Activated CD4-positive, alpha-beta T cell treated with anti-CD3 and anti-CD28 coated beads, Interleukin-2, amount 50 U/mL, for 48 hours (primary cell): ENCODE results near the gene CCDC88C.

Experiments used
- DNase-seq, 2 experiments: peaks; one replicate each; pipeline ENCODE4 v3.0.0-alpha.2; 2020

Gene CCDC88C

DNA sequence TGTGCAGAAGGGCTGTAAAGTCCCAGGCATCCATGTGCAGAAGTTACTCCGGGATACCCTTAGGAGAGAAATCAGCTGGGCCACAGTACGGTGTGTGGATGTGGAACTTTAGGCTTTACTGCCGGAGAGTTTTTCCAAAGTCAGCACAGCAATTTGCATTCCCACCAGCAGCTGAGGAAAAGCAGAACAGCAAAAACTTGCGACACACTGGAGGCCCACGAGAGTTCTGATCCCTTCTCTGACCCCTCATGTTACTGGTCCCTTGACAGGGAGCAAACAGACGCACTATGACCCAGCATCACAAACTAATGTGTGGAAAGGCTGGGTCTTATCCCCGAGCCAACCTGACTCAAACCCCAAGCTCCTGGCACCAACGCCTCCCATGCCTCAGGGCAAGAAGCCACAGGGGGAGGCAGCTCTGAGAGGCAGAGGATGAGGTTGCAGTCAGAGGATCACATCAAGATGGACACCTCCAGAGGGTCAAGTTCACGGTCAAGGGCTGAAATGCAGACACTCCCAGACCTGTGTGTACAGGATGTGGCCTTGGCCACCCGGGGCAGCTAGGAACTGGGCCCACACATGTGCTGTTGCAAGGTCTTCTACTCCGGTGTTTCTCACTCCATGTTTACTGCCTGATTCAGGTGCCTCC, 38.6 kb downstream of the CCDC88C start:
- no peak for DNase-seq

DNA sequence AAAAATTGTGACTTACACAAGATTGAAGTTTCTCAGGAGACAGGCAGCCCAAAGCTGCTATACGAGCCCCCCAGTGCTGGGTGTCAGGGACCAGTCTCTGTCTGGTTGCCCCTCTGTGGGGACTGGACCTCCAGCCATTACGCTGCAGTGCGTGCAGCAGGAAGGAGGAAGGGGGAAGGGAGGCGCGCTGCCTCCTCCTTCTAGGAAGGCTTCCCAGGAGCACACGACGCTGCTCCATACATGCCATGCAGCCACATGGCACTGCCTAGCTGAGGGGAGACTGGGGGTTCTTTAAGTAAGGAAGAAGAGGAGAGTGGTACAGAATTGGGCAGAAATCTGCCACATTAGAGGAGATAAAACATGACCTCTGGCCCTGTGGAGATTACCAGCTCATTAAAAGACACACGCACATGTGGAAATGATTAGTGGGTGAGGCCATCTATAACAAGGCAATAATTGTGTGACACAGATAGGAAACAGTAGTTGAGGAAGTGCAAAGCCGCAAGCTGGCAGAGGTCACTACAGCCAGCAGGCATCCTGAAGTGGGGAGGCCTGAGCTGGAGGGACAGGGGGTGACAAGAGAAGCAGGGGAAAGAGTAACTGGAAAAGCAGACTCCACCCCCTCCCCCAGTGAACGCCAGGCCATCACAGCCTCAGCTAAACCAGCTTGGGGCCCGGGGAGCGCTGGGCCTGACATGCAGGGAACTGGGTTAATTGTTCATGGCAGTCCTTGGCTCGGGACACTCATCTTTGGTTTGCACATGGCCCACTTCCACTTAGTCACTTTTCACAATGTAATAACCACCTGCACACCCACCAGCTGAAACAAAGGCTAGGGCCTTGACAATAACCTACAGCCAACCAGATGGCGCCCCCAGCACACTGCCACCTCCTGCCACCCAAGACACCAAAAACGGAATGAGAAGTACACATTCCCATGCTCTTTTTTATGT, 39.6 kb downstream of the CCDC88C start:
- peak; percentile 63 to 66 for DNase-seq

DNA sequence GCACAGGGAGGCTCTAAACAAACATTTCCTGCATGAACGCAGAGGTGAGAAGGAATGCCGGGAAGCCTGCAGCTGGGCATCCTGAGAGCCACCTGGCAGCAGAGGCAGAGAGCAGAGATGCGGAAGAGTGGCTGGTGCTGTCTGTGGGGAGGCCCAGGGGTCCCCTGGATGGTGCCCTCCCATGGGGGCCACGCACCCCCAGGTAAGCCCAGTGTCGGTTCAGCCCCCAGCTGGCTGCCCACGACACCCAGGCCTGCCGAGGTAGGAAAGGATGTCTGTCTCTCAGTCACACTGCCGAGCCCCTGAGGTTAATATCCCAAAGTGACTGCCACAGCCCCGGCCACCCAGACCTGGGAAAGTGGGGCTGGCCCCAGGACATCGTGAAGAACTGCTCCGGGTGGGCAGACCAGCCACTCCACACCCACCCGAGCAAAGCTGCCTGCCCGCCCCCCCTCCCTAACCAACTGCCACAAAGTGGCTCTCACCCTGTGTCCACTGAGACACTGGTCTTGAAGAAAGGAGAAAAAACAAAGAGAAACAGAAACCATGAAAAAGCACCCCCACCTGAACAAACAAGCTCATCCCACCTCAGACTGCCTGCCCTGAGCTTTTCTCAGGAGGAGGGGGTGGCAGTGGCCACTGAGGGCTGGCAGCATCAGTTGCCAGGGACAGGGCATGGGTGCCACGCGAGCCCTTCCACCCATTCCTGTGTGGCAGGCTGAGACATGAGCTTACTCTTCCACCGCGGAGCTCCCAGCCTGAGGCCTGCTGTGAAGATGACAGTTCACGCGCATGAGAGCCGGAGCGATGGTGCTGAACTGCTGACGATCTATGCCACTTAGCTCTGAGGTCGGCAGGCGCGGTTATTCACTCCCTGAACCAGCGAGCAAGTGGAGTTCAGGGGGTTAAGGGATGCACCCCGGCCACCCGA, 40.8 kb downstream of the CCDC88C start:
- no peak for DNase-seq

- no peak for DNase-seq
Measured at GRCh38 chr14:91375720-91376452, 41.7 kb downstream of the CCDC88C start.

- DNase-seq, result no peak
Measured at GRCh38 chr14:91374879-91375702, 42.5 kb downstream of the CCDC88C start.

DNA sequence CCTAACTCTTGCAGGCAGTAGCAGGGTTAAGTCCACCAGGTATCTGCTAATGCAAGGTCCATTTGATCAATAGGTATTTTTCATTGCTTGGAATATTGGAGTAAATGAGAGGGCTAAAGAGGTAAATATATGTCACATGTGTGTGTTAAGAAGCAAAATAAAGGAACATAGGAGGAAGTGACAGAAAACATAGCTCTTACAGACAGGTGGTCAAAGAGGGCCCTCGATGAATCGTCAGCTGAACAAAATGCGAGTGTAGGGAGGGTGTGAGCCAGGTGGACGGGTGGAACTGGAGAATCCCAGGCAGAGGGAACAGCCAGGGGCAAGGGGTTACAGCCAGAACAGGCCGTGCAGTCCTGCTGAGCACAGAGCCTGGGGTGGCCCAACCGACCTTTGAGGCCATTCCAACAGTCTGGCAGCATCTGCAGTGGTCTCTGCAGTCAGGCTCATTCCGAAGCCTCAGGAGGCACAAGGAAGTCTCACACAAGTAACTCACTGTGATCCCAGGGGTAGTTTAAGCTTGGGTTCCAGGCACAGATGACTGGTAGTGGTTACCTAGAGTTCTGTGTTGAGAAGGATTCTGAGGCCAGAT, 43.2 kb downstream of the CCDC88C start:
- no peak for DNase-seq

DNA sequence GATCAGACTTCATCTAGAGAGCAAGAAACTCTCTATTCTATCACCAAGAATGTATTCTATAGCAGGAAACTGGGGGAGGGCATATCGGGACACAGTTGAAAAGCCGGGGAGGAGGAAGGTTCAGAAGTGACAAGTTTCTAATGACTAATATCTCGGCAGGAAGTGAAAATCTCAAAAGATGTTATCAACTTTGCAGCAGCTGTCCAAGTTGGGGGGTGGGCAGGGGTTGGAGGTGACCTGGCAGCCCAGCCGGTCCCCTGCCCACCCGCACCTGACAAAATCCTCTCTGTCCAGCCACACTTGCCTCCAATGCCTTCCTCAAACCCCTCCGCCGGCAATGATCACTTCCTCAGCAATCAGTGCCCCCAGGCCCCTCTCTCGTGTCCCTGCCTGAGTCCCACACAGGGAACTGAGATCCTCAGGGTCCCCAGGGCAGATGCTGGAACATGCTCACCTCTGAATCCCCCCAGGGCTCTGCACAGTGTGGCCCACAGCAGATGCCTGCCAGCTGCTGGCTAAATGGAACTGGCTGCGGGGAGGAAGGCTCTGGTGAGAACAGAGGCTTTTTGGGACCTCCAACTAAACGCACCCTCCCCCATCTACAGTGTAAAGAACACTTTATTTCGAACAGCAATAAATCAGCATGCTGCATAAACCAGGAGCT, 43.9 kb downstream of the CCDC88C start:
- DNase-seq, result peak; percentile 46 to 57

- DNase-seq, result no peak
Measured at GRCh38 chr14:91372671-91373495, 44.7 kb downstream of the CCDC88C start.

DNA sequence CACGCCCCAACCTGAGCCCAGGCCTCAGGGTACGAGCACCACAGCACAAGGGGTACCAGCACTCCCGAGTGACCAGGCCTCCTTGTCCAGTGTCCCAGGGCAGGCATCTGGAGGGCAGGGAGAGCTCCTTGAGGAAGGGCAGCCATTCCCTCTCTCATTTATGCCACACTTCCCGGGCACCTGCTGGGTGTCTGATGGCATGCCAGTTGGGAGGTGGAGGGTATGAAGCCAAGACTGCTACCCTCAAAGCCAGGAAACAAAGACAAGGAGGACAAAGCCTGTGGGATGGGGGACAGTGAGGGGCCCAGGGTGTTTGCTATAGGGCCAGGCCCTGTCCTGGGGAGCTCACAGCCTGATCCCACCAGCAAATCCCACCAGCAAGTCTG, 45.6 kb downstream of the CCDC88C start:
- no peak for DNase-seq

- DNase-seq, result no peak
Measured at GRCh38 chr14:91371011-91371989, 46.3 kb downstream of the CCDC88C start.

GRCh38 chr14:91369628-91370445, 47.8 kb downstream of the CCDC88C start:
- peak; percentile 64 to 72 for DNase-seq

DNA sequence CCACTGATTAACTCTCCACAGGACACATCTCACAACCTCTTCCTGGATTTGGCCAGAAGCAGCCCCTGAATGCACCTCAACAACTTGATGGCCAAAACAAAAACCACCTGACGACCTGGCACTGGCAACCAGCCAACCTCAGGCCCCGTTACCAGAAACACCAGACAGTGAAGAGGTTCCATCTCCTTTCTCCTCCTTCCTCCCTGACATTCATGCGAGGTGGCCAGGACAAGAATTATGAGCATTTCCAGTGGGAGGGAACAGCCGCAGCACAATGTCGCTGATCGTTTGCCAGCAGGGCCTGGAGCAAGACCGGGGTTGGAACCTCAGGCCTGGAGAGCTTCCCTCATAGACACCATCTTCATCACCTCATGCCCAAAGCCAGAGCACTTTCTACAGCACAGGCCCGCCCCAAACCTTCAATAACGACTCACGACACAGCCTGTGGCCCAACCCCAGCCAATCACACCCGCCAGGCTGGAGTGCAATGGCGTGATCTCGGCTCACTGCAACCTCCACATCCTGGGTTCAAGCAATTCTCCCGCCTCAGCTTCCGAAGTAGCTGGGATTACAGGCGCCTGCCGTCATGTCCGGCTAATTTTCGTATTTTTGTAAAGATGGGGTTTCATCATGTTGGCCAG, 48.7 kb downstream of the CCDC88C start:
- no peak for DNase-seq

DNA sequence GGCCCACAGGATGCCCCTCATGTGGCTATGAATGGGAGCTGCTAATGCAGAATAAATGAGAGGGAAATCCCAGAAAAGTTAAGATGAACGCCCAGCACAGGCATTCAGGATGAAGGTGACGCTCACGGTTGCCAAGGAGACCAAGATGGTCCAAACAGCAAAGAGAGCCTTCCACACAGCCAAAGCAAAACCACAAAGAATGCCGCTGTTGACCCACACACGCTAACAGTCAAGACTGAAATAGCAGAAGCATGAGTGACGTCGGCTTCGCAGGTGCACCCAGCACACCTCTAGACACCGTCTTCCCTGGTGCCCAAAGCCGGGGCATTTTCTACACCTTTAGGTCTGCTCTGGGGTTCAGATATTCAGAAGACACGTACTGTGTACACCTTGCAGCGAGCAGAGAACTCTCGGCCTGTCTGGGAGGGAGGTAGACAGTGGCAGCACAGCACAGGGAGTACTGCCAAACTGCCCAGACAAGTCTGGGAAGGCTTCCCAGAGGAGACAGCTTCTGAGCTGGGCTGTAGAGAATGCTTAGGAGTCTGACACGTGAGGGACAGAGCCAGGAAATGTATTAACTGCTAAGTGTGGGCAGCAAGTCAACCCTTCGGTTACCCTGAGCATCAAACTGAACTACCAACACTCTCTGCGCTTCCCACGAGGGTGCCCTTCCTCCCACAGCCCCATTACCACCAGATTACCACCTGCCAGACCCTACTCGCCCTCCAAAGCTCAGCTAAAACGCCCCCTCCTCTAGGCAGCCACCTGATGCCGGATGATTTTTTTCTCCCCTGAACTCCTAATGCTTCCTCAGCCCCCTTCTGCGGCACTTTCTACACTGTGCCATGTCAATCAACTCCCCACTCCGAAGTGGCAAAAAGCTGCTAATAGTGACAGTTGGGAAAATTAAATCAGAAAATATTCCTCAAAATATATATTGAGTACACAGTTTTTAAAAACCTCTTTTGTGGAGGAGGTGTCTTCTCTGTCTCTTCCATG, 50.1 kb downstream of the CCDC88C start:
- peak; percentile 49 to 62 for DNase-seq

- no peak for DNase-seq
Measured at GRCh38 chr14:91366749-91367148, 50.9 kb downstream of the CCDC88C start.

GRCh38 chr14:91365552-91365951, 52.1 kb downstream of the CCDC88C start:
- no peak for DNase-seq
